ENCODE data around the gene DOK4. TPM values are rescaled to one million over a fixed set of nuclear protein-coding genes. Genes with fewer than 3 reads are reported as not detected.

Gene DOK4
- total and polyA plus RNA-seq, 2 experiments from 2014 or later = 11.4 to 29.1 TPM

- Histone ChIP-seq H3F3A (replicated peaks; ENCODE audit: low read depth) (no peaks in the 10 kb centered on the region), H3K4me1 (ENCODE audit: insufficient read depth) (0 out of 2 replicates have a peak, but pooled peaks cover 1% of the 10 kb centered on the region), H2AFZ (no peak overlapping the region), H3K4me2 (no peak overlapping the region), H3K9me2 (ENCODE audit: insufficient read depth) (no peaks in the 10 kb centered on the region), H3K27ac (ENCODE audit: low read depth) (no peak overlapping the region), H4K20me1 (replicated peaks; ENCODE audit: insufficient read depth) (no peaks in the 10 kb centered on the region), H3K27me3 (ENCODE audit: insufficient read depth) (no peaks in the 10 kb centered on the region), H3K79me2 (replicated peaks; ENCODE audit: insufficient read depth) (no peaks in the 10 kb centered on the region), H3K36me3 (ENCODE audit: insufficient read depth) (no peaks in the 10 kb centered on the region), H3K4me3 (no peak overlapping the region)
- TF ChIP-seq NANOG (IDR thresholded peaks at IDR 0.05; ENCODE audit: borderline replicate concordance) = no peak
- TF ChIP-seq ETS1 (IDR thresholded peaks at IDR 0.05) = no peak
- no peak for TF ChIP-seq ZNF114 (CRISPR knock-in tag; IDR thresholded peaks at IDR 0.05)
- no peak for TF ChIP-seq ZNF331 (CRISPR knock-in tag; IDR thresholded peaks at IDR 0.05; ENCODE audit: low read depth)
- TF ChIP-seq STAT1 (IDR thresholded peaks at IDR 0.05; ENCODE audit: unreplicated experiment) = no peak
- TF ChIP-seq EZH2 (IDR thresholded peaks at IDR 0.05; ENCODE audit: low read depth, unreplicated experiment) = no peak
- TF ChIP-seq EZH2phosphoT487 (IDR thresholded peaks at IDR 0.05; ENCODE audit: unreplicated experiment) = no peak
- TF ChIP-seq, protein P1, sequence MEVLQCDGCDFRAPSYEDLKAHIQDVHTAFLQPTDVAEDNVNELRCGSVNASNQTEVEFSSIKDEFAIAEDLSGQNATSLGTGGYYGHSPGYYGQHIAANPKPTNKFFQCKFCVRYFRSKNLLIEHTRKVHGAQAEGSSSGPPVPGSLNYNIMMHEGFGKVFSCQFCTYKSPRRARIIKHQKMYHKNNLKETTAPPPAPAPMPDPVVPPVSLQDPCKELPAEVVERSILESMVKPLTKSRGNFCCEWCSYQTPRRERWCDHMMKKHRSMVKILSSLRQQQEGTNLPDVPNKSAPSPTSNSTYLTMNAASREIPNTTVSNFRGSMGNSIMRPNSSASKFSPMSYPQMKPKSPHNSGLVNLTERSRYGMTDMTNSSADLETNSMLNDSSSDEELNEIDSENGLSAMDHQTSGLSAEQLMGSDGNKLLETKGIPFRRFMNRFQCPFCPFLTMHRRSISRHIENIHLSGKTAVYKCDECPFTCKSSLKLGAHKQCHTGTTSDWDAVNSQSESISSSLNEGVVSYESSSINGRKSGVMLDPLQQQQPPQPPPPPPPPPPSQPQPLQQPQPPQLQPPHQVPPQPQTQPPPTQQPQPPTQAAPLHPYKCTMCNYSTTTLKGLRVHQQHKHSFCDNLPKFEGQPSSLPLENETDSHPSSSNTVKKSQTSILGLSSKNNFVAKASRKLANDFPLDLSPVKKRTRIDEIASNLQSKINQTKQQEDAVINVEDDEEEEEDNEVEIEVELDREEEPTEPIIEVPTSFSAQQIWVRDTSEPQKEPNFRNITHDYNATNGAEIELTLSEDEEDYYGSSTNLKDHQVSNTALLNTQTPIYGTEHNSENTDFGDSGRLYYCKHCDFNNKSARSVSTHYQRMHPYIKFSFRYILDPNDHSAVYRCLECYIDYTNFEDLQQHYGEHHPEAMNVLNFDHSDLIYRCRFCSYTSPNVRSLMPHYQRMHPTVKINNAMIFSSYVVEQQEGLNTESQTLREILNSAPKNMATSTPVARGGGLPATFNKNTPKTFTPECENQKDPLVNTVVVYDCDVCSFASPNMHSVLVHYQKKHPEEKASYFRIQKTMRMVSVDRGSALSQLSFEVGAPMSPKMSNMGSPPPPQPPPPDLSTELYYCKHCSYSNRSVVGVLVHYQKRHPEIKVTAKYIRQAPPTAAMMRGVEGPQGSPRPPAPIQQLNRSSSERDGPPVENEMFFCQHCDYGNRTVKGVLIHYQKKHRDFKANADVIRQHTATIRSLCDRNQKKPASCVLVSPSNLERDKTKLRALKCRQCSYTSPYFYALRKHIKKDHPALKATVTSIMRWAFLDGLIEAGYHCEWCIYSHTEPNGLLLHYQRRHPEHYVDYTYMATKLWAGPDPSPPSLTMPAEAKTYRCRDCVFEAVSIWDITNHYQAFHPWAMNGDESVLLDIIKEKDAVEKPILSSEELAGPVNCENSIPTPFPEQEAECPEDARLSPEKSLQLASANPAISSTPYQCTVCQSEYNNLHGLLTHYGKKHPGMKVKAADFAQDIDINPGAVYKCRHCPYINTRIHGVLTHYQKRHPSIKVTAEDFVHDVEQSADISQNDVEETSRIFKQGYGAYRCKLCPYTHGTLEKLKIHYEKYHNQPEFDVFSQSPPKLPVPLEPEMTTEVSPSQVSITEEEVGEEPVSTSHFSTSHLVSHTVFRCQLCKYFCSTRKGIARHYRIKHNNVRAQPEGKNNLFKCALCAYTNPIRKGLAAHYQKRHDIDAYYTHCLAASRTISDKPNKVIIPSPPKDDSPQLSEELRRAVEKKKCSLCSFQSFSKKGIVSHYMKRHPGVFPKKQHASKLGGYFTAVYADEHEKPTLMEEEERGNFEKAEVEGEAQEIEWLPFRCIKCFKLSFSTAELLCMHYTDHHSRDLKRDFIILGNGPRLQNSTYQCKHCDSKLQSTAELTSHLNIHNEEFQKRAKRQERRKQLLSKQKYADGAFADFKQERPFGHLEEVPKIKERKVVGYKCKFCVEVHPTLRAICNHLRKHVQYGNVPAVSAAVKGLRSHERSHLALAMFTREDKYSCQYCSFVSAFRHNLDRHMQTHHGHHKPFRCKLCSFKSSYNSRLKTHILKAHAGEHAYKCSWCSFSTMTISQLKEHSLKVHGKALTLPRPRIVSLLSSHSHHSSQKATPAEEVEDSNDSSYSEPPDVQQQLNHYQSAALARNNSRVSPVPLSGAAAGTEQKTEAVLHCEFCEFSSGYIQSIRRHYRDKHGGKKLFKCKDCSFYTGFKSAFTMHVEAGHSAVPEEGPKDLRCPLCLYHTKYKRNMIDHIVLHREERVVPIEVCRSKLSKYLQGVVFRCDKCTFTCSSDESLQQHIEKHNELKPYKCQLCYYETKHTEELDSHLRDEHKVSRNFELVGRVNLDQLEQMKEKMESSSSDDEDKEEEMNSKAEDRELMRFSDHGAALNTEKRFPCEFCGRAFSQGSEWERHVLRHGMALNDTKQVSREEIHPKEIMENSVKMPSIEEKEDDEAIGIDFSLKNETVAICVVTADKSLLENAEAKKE (CRISPR knock-in tag; IDR thresholded peaks at IDR 0.05) = no peak
- TF ChIP-seq REST (IDR thresholded peaks at IDR 0.05; ENCODE audit: unreplicated experiment) = no peak
- no peak for TF ChIP-seq JUNB (IDR thresholded peaks at IDR 0.05; ENCODE audit: unreplicated experiment)
- TF ChIP-seq, protein P2, sequence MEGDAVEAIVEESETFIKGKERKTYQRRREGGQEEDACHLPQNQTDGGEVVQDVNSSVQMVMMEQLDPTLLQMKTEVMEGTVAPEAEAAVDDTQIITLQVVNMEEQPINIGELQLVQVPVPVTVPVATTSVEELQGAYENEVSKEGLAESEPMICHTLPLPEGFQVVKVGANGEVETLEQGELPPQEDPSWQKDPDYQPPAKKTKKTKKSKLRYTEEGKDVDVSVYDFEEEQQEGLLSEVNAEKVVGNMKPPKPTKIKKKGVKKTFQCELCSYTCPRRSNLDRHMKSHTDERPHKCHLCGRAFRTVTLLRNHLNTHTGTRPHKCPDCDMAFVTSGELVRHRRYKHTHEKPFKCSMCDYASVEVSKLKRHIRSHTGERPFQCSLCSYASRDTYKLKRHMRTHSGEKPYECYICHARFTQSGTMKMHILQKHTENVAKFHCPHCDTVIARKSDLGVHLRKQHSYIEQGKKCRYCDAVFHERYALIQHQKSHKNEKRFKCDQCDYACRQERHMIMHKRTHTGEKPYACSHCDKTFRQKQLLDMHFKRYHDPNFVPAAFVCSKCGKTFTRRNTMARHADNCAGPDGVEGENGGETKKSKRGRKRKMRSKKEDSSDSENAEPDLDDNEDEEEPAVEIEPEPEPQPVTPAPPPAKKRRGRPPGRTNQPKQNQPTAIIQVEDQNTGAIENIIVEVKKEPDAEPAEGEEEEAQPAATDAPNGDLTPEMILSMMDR (conservative IDR thresholded peaks at IDR 0.05; ENCODE audit: low read depth in 2 of 2) = no peak
- H3K4me1 Mint-ChIP-seq = peaks cover 8% of the 10 kb centered on the region; the same call in 1 of the 3 replicates
- DNase-seq (ENCODE audit: low spot score) (no peak), ATAC-seq (no peak)
- no peak overlapping the region for H3K4me3 Mint-ChIP-seq
- H3K27ac Mint-ChIP-seq = no peak overlapping the region
- peaks cover 8% of the 10 kb centered on the region for H3K27me3 Mint-ChIP-seq (ENCODE audit: insufficient read depth, low read depth, poor library complexity)
- H3K36me3 Mint-ChIP-seq (ENCODE audit: low read depth) = peaks cover 6% of the 10 kb centered on the region; the same call in 1 of the 3 replicates
- H3K9me3 Mint-ChIP-seq = no peaks in the 10 kb centered on the region
These were observed 28.1 kb upstream of the DOK4 start for GRCh38 chr16:57514371-57514770.
